H1 (cell line): Measurements from ENCODE around the gene PFKP. TPM values are rescaled to one million over a fixed set of nuclear protein-coding genes. Genes with fewer than 3 reads are reported as not detected.

Source experiments
- CTCF ChIA-PET: fragments of 300-600 bp; sonication (Branson Sonifier 250); formaldehyde crosslinking; loops from one replicate; lab custom pipeline; 2021; ENCODE audit not compliant: partially characterized antibody; lab: Charles Lee
- POLR2A ChIA-PET: fragments of 300-600 bp; sonication (Branson Sonifier 250); formaldehyde crosslinking; loops from one replicate; lab custom pipeline; 2021; ENCODE audit warnings: inconsistent platforms; ENCODE audit not compliant: partially characterized antibody; lab: Charles Lee
- DNase-seq, 2 experiments: peaks; one replicate each; pipeline versions ENCODE4 v3.0.0 to v3.0.0-alpha.2; 2010 to 2022; ENCODE audit warnings: low spot score in 2 of 2, low read depth in 1 of 2, mixed read lengths in 1 of 2
- FAIRE-seq: peaks from 2 replicates; lab custom pipeline; 2011; peaks lifted over from hg19 to GRCh38; lab: Jason Lieb, UNC
- H2AFZ ChIP-seq: 2 replicates; pipeline ENCODE4 v1.8.1; 2012; ENCODE audit warnings: low read length, inconsistent platforms
- H2AK5ac ChIP-seq: 2 replicates; pipeline ENCODE4 v1.6.1; 2013; ENCODE audit warnings: low read depth, low read length
- H2BK120ac ChIP-seq: replicated peaks from 2 replicates; pipeline ENCODE3; 2013; ENCODE audit warnings: low read depth, low read length, inconsistent platforms
- H2BK12ac ChIP-seq: 2 replicates; pipeline ENCODE4 v1.6.1; 2013; ENCODE audit warnings: low read depth, low read length
- H2BK15ac ChIP-seq: 2 replicates; pipeline ENCODE4 v1.6.1; 2013; ENCODE audit warnings: low read length
- H2BK20ac ChIP-seq: 2 replicates; pipeline ENCODE4 v1.6.1; 2013; ENCODE audit warnings: low read length
- H2BK5ac ChIP-seq: 2 replicates; pipeline ENCODE4 v1.6.1; 2013; ENCODE audit warnings: low read depth, low read length
- H3K14ac ChIP-seq: 2 replicates; pipeline ENCODE4 v1.6.1; 2013; ENCODE audit warnings: inconsistent platforms; ENCODE audit not compliant: insufficient read length
- H3K18ac ChIP-seq: 2 replicates; pipeline ENCODE4 v1.6.1; 2013; ENCODE audit warnings: low read length; ENCODE audit errors: extremely low read depth
- H3K23ac ChIP-seq: 2 replicates; pipeline ENCODE4 v1.6.1; 2013; ENCODE audit warnings: inconsistent platforms; ENCODE audit not compliant: insufficient read length
- H3K23me2 ChIP-seq: 2 replicates; pipeline ENCODE4 v1.6.1; 2013; ENCODE audit warnings: low read depth, low read length
- H3K27ac ChIP-seq: 2 replicates; pipeline ENCODE4 v1.6.1; 2011; ENCODE audit warnings: low read depth, low read length, inconsistent platforms
- H3K27me3 ChIP-seq, 4 experiments: replicated peaks in 1 of 4; 1 replicate in 1 of 4; 2 replicates in 3 of 4; pipeline versions ENCODE4 v1.6.1 to v1.8.1; 2011 to 2013; ENCODE audit warnings: low read length in 3 of 4, mild to moderate bottlenecking in 3 of 4, inconsistent platforms in 2 of 4, mixed read lengths in 2 of 4, moderate library complexity in 1 of 4; ENCODE audit not compliant: control insufficient read depth in 3 of 4, insufficient read depth in 3 of 4; ENCODE audit errors: extremely low read depth in 1 of 4
- H3K36me3 ChIP-seq, 4 experiments: 2 replicates each; pipeline versions ENCODE4 v1.6.1 to v1.8.1; 2011 to 2013; ENCODE audit warnings: mild to moderate bottlenecking in 4 of 4, low read length in 3 of 4, moderate library complexity in 2 of 4, control low read depth in 1 of 4, inconsistent platforms in 1 of 4; ENCODE audit not compliant: insufficient read depth in 4 of 4, control insufficient read depth in 2 of 4
- H3K4ac ChIP-seq: replicated peaks from 2 replicates; pipeline ENCODE3; 2013; ENCODE audit warnings: low read length, low read depth, mixed read lengths, inconsistent platforms; ENCODE audit not compliant: insufficient read length
- H3K4me1 ChIP-seq, 4 experiments: replicated peaks in 1 of 4; 1 replicate in 1 of 4; 2 replicates in 3 of 4; pipeline versions ENCODE4 v1.6.1 to v1.8.1; 2011 to 2013; ENCODE audit warnings: low read length in 3 of 4, inconsistent platforms in 2 of 4, mixed read lengths in 1 of 4; ENCODE audit not compliant: insufficient read depth in 4 of 4, control insufficient read depth in 3 of 4
- H3K4me2 ChIP-seq, 2 experiments: 2 replicates each; pipeline versions ENCODE4 v1.6.1 to v1.8.1; 2011 to 2013; ENCODE audit warnings: low read depth in 2 of 2, low read length in 2 of 2, control low read depth in 1 of 2, inconsistent platforms in 1 of 2, mild to moderate bottlenecking in 1 of 2; ENCODE audit not compliant: insufficient read depth in 1 of 2
- H3K4me3 ChIP-seq, 4 experiments: fragments of 200-600, 300-600 bp in 1 of 4; sonication (generic), shearing (Covaris generic), sonication (Bioruptor Twin) in 1 of 4; 2 replicates each; pipeline versions ENCODE4 v1.5.1 to v1.8.1; 2011 to 2016; ENCODE audit warnings: low read length in 4 of 4, low read depth in 3 of 4, control low read depth in 2 of 4, inconsistent platforms in 2 of 4, mild to moderate bottlenecking in 2 of 4, mixed read lengths in 1 of 4, moderate library complexity in 1 of 4; ENCODE audit not compliant: insufficient read depth in 2 of 4; ENCODE audit errors: extremely low read depth in 1 of 4
- H3K56ac ChIP-seq: replicated peaks from 2 replicates; pipeline ENCODE3; 2013; ENCODE audit warnings: low read depth, mild to moderate bottlenecking, mixed read lengths, low read length, inconsistent platforms; ENCODE audit not compliant: insufficient read length
- H3K79me1 ChIP-seq: 2 replicates; pipeline ENCODE4 v1.6.1; 2013; ENCODE audit warnings: low read depth, low read length, control low read depth
- H3K79me2 ChIP-seq, 2 experiments: 2 replicates each; pipeline versions ENCODE4 v1.6.1 to v1.8.1; 2012 to 2013; ENCODE audit warnings: low read length in 2 of 2, mild to moderate bottlenecking in 2 of 2, inconsistent platforms in 1 of 2; ENCODE audit not compliant: insufficient read depth in 2 of 2, control insufficient read depth in 1 of 2
- H3K9ac ChIP-seq, 4 experiments: replicated peaks in 1 of 4; 1 replicate in 1 of 4; 2 replicates in 3 of 4; pipeline versions ENCODE4 v1.6.1 to v1.8.1; 2011 to 2013; ENCODE audit warnings: low read depth in 3 of 4, low read length in 3 of 4, control low read depth in 2 of 4, mild to moderate bottlenecking in 2 of 4, moderate library complexity in 2 of 4, inconsistent platforms in 1 of 4; ENCODE audit errors: extremely low read depth in 1 of 4
- H3K9me3 ChIP-seq, 2 experiments: 2 replicates each; pipeline versions ENCODE4 v1.6.1 to v1.8.1; 2012 to 2013; ENCODE audit warnings: mild to moderate bottlenecking in 2 of 2, moderate library complexity in 2 of 2, control low read depth in 1 of 2, inconsistent platforms in 1 of 2, low read depth in 1 of 2, low read length in 1 of 2, mixed read lengths in 1 of 2; ENCODE audit not compliant: insufficient read depth in 2 of 2
- H4K20me1 ChIP-seq, 2 experiments: replicated peaks in 1 of 2; 2 replicates each; pipeline versions ENCODE3 to v1.8.1; 2011 to 2013; ENCODE audit warnings: inconsistent platforms in 2 of 2, low read length in 2 of 2, mild to moderate bottlenecking in 1 of 2; ENCODE audit not compliant: insufficient read depth in 2 of 2, control insufficient read depth in 1 of 2
- H4K5ac ChIP-seq: 2 replicates; pipeline ENCODE4 v1.6.1; 2013; ENCODE audit warnings: low read length, low read depth, mixed read lengths, inconsistent platforms; ENCODE audit not compliant: insufficient read length
- H4K8ac ChIP-seq: 2 replicates; pipeline ENCODE4 v1.8.0; 2013; ENCODE audit warnings: mild to moderate bottlenecking, moderate library complexity, low read length, inconsistent platforms; ENCODE audit not compliant: insufficient read depth; ENCODE audit errors: extremely low read depth
- H4K91ac ChIP-seq: replicated peaks from 2 replicates; pipeline ENCODE3; 2013; ENCODE audit warnings: low read length, mixed read lengths, inconsistent platforms; ENCODE audit not compliant: insufficient read length
- CHD2 ChIP-seq: IDR thresholded peaks from 2 replicates; pipeline ENCODE4 v1.6.1; 2012; ENCODE audit warnings: low read length, improper control_type of control experiment
- CTBP2 ChIP-seq: IDR thresholded peaks from 2 replicates; pipeline ENCODE4 v1.7.0; 2011; ENCODE audit warnings: borderline replicate concordance, mild to moderate bottlenecking, moderate library complexity, mixed read lengths, low read length; ENCODE audit not compliant: insufficient read depth, insufficient read length
- EZH2 ChIP-seq: fragments of 200-600 bp; sonication (generic); IDR thresholded peaks from 2 replicates; pipeline ENCODE4 v1.7.1; 2012; ENCODE audit warnings: low read depth, mild to moderate bottlenecking, moderate library complexity, low read length, inconsistent platforms; ENCODE audit not compliant: severe bottlenecking
- GABPA ChIP-seq: IDR thresholded peaks from 2 replicates; pipeline ENCODE4 v1.6.1; 2011; ENCODE audit warnings: mild to moderate bottlenecking, low read length, moderate library complexity, borderline replicate concordance; ENCODE audit not compliant: insufficient read depth
- GTF2F1 ChIP-seq: IDR thresholded peaks from 2 replicates; pipeline ENCODE4 v1.6.1; 2012; ENCODE audit warnings: low read depth, low read length, improper control_type of control experiment, borderline replicate concordance
- JUND ChIP-seq: IDR thresholded peaks from 2 replicates; pipeline ENCODE4 v1.6.1; 2011; ENCODE audit warnings: mild to moderate bottlenecking, improper control_type of control experiment, low read length
- KDM1A ChIP-seq: fragments of 200-600, 300-600 bp; sonication (generic); IDR thresholded peaks from 2 replicates; pipeline ENCODE4 v1.7.1; 2016; ENCODE audit warnings: mild to moderate bottlenecking, low read length, borderline replicate concordance
- POU5F1 ChIP-seq: IDR thresholded peaks from 2 replicates; pipeline ENCODE4 v1.6.1; 2011; ENCODE audit warnings: low read depth, mild to moderate bottlenecking, low read length, moderate library complexity
- RBBP5 ChIP-seq: IDR thresholded peaks from 2 replicates; pipeline ENCODE4 v1.7.1; 2012; ENCODE audit warnings: low read depth, mild to moderate bottlenecking, inconsistent platforms, low read length, moderate library complexity, borderline replicate concordance
- SP1 ChIP-seq: IDR thresholded peaks from 2 replicates; pipeline ENCODE4 v1.6.1; 2011; ENCODE audit warnings: low read depth, low read length
- TCF12 ChIP-seq: IDR thresholded peaks from 2 replicates; pipeline ENCODE4 v1.6.1; 2011; ENCODE audit warnings: low read depth, mild to moderate bottlenecking, low read length
- WGBS, 2 experiments: shearing (Covaris generic) in 1 of 2; methylation state at CpG; one replicate each; pipeline versions ENCODE4 v1.1.6 to v1.1.7; 2013 to 2015; ENCODE audit warnings: low lambda C conversion rate in 2 of 2, mixed read lengths in 2 of 2, inconsistent platforms in 1 of 2, low coverage in 1 of 2, missing lambda C conversion rate in 1 of 2; ENCODE audit not compliant: insufficient replicate concordance in 2 of 2, insufficient coverage in 1 of 2, insufficient read length in 1 of 2; ENCODE audit errors: extremely low coverage in 1 of 2, missing lambda C conversion rate in 1 of 2; 5-methylcytosine and 5-hydroxymethylcytosine counted together
- polyA plus RNA-seq, 7 experiments: library from polyadenylated mRNA; depleted of rRNA in 3 of 7; stranded (reverse) in 5 of 7; unstranded in 2 of 7; fragments of >200 nt in 5 of 7; fragments of 200-250 nt in 2 of 7; gene quantifications; 1 replicate in 5 of 7; 2 replicates in 1 of 7; 4 replicates in 1 of 7; pipeline versions ENCODE4 v1.2.1 to v1.2.3, GENCODE V29; 2011 to 2013; ENCODE audit warnings: missing spikeins in 2 of 7, mixed read lengths in 2 of 7
- total RNA-seq: library from RNA; stranded (reverse); fragmentation: NEBNext Ultra II Directional; extraction: Animal tissue kit (Norgen Biotek cat#: 25700); gene quantifications from 2 replicates; pipeline ENCODE4 v1.2.1, GENCODE V29; 2021
- TF ChIP-seq, protein P1 (sequence below): IDR thresholded peaks from 2 replicates; pipeline ENCODE4 v1.6.1; 2011; ENCODE audit warnings: low read length, improper control_type of control experiment

Gene PFKP
- total and polyA plus RNA-seq, 2 of the 8 experiments (the other 6 are each of a cell fraction or from before 2014, with no cell fraction given) = 51.2 to 128 TPM

DNA sequence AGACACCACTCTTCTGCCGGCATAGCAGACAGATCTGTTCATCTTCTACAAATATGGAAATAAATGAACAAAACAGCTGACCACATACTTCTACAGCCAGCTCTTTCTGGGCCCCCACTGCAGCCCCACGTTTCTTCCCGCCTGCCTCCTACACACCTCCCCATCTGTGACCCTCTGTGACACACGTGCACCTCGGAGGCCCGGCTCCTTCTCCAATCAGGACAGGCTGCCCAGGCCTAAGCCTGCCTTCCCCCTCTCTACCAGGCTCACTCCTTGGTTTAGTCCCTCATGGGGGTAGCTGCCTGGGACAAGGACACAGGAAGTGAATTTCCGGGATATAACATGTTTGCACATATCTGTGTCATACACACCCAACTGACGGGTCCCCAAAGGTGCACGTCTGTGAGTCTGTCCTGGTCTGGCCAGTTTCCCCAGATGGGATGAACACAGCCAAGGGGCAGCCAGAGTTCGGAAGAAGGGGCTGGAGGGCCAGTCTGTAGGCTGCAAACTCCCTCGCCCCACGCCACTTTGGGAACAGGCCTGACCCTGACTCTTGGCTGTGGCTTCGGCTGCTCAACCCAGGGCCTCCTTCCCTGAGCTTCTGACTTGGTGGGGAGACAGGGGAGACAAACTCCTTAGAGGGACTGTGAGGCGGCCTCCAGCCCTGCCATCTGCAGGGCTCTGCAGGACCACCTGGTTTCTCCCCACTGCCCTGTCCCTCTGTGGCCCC is 75.0 kb downstream of the PFKP start:
- H3K4me3 ChIP-seq = no peak overlapping the region
- H2BK20ac ChIP-seq = no peak overlapping the region
- DNase-seq = no peak
- peaks cover 5 to 43% (median 27%) of the 10 kb centered on the region in 4 experiments; a peak in 7 of 8 replicates for H3K36me3 ChIP-seq
- no peak overlapping the region for H4K91ac ChIP-seq
- no peak overlapping the region for H4K5ac ChIP-seq
- no peaks in the 10 kb centered on the region for H3K79me2 ChIP-seq
- CTCF ChIA-PET = interaction anchor here (1.2 kb wide), 1 partner anchor 11 kb away, joined by 4 read pairs; no protein-coding TSS in a partner anchor
- H3K9me3 ChIP-seq = no peaks in the 10 kb centered on the region
- no peak overlapping the region for H2BK15ac ChIP-seq
- no peak overlapping the region for H2BK5ac ChIP-seq
- H3K23me2 ChIP-seq = no peaks in the 10 kb centered on the region
- H2BK120ac ChIP-seq = no peak overlapping the region
- no peak overlapping the region for H3K14ac ChIP-seq
- no peak overlapping the region for H3K4me2 ChIP-seq
- no peak overlapping the region for H3K56ac ChIP-seq
- 92% methylated on average over 14 of the region's 14 CpGs; no CpG with 5 or more reads in 1 of the 2 experiments for WGBS, 2 experiments
- H3K18ac ChIP-seq = no peak overlapping the region
- no peak overlapping the region for H2AK5ac ChIP-seq
- no peak overlapping the region; the same call in 1 of the 2 replicates for H4K8ac ChIP-seq
- no peak overlapping the region for H2BK12ac ChIP-seq
- H3K9ac ChIP-seq = no peak overlapping the region
- no peaks in the 10 kb centered on the region for H3K27me3 ChIP-seq
- no peak overlapping the region for H3K27ac ChIP-seq
- H4K20me1 ChIP-seq = peaks cover 2 to 5% of the 10 kb centered on the region in 2 experiments
- no peaks in the 10 kb centered on the region for H3K79me1 ChIP-seq
- FAIRE-seq = no peak
- no peak overlapping the region for H3K23ac ChIP-seq
- POLR2A ChIA-PET = interaction anchor here (0.9 to 1.7 kb wide), 2 partner anchors 11 to 21 kb away, joined by 3 to 7 read pairs; no protein-coding TSS in a partner anchor
- no peaks in the 10 kb centered on the region for H3K4me1 ChIP-seq
- no peak overlapping the region for H2AFZ ChIP-seq
- TF ChIP-seq RBBP5 (no peak), EZH2 (no peak), SP1 (no peak), KDM1A (no peak), CHD2 (no peak), JUND (no peak), GTF2F1 (no peak), TCF12 (no peak), CTBP2 (no peak), GABPA (no peak), POU5F1 (no peak)
- TF ChIP-seq, protein P1, sequence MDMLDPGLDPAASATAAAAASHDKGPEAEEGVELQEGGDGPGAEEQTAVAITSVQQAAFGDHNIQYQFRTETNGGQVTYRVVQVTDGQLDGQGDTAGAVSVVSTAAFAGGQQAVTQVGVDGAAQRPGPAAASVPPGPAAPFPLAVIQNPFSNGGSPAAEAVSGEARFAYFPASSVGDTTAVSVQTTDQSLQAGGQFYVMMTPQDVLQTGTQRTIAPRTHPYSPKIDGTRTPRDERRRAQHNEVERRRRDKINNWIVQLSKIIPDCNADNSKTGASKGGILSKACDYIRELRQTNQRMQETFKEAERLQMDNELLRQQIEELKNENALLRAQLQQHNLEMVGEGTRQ = no peak
- TF ChIP-seq, all 59 proteins: peak for 0
- no peak overlapping the region for H3K4ac ChIP-seq
